Fibroblast of pulmonary artery (primary cell): ENCODE results near the gene ZBTB16.

Experiments
- DNase-seq: peaks from one replicate; pipeline ENCODE4 v3.0.0-alpha.2; 2010; ENCODE audit warnings: low read depth
- H3K4me3 ChIP-seq: replicated peaks from 2 replicates; pipeline ENCODE4 v1.5.1; 2011; ENCODE audit warnings: low read depth, mild to moderate bottlenecking, control low read depth, low read length, moderate library complexity
- CTCF ChIP-seq: IDR thresholded peaks from 2 replicates; pipeline ENCODE4 v1.5.1; 2011; ENCODE audit warnings: mild to moderate bottlenecking, control low read depth, low read length, inconsistent platforms; ENCODE audit errors: missing control alignments

The ZBTB16 gene

GRCh38 chr11:114182471-114183043 lies 123.0 kb downstream of the ZBTB16 start:
- H3K4me3 ChIP-seq: no peak overlapping the region
- DNase-seq: no peak
- no peak for TF ChIP-seq CTCF

GRCh38 chr11:114183044-114183511 lies 123.6 kb downstream of the ZBTB16 start:
- DNase-seq: no peak
- TF ChIP-seq CTCF: no peak
- H3K4me3 ChIP-seq: no peak overlapping the region

- no peak for TF ChIP-seq CTCF
- DNase-seq: no peak
- H3K4me3 ChIP-seq: no peak overlapping the region
Measured at GRCh38 chr11:114185436-114185835, 125.9 kb downstream of the ZBTB16 start.

- TF ChIP-seq CTCF: no peak
- no peak for DNase-seq
- no peak overlapping the region for H3K4me3 ChIP-seq
Measured at GRCh38 chr11:114187173-114187572, 127.7 kb downstream of the ZBTB16 start.

- no peak for TF ChIP-seq CTCF
Measured at GRCh38 chr11:114188851-114189570, 129.5 kb downstream of the ZBTB16 start.

GRCh38 chr11:114190630-114191029 lies 131.1 kb downstream of the ZBTB16 start:
- no peak overlapping the region for H3K4me3 ChIP-seq
- TF ChIP-seq CTCF: no peak
- DNase-seq: no peak

More at GRCh38 chr11:114188851-114189570, 129.5 kb downstream of the ZBTB16 start:
- no peak overlapping the region for H3K4me3 ChIP-seq
- DNase-seq: no peak

- TF ChIP-seq CTCF: no peak
- H3K4me3 ChIP-seq: no peak overlapping the region
- DNase-seq: no peak
Measured at GRCh38 chr11:114191893-114192292, 132.4 kb downstream of the ZBTB16 start.
